Activated T-cell treated with anti-CD3 and anti-CD28 coated beads, Interleukin-2, amount 50 U/mL, for 1 hour (primary cell): ENCODE data around the gene EFNA1.
A peak's percentile ranks its signal among the peaks of the same experiment; 100 is the strongest.
"Not testable (repeated sequence)": the region's sequence is repeated elsewhere in the genome, so short reads cannot be mapped to it uniquely, and the experiment has no call there.

Experiments used
- DNase-seq: peaks from one replicate; pipeline ENCODE4 v3.0.0-alpha.2; 2020

EFNA1 gene

DNA sequence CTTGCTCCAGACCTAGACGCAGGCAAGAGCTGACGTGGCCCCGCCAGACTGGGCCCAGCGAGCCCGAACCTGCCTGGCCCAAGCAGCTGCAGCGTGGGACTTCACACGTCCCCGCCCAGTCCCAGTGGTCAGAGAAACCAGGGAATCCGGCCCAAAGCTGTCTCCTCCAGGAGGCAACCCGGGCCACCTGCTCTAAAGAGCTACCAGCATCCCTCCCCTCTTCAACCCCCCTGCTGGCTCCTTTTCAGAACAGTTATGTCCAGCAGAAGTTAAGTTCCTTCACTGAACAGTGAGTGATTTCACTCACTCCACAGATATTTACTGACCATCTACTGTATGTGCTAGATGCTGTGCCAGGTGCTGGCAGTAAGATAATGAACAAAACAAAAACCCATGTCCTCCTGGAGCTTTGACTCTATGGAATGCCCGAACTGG, 2.1 kb upstream of the EFNA1 start:
- DNase-seq = no peak

DNA sequence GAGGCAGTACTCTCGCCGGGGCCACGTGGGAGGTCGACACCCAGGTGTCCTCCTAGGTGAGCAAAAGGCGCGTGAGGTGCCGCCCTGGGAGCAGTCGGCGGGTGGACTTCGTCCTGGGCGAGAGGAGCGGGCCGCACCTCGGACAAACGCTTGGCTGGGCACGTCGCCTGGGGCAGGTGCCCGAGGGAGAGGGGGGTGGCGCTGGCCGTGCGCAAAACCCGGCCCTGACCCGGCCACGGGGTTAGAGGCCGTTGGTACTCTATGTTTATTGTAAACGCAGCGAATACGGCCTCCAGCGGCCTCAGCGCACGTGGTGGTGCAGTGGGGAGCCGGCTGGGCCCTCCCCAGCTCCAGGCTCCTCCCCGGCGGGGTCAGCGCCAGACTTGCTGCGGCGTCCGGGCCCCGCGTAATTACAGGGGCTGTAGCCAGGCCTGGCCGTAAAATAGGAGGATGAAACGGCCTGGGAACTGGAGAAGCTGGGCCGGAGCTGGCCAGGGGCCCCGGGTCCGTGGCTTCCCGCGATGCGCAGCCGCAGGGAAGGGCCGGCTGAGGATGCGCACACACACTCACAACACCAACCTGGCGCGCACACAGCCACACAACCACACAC, 1.6 kb upstream of the EFNA1 start:
- DNase-seq = no peak

GRCh38 chr1:155126556-155127104, 1.0 kb upstream of the EFNA1 start:
- DNase-seq = peak; percentile 36

- no peak for DNase-seq
These were observed 485 bp downstream of the EFNA1 start for GRCh38 chr1:155127967-155128754.

- no peak for DNase-seq
These were observed 1.2 kb downstream of the EFNA1 start for GRCh38 chr1:155128755-155129473.

GRCh38 chr1:155130272-155131006, 2.8 kb downstream of the EFNA1 start:
- DNase-seq = no peak

DNA sequence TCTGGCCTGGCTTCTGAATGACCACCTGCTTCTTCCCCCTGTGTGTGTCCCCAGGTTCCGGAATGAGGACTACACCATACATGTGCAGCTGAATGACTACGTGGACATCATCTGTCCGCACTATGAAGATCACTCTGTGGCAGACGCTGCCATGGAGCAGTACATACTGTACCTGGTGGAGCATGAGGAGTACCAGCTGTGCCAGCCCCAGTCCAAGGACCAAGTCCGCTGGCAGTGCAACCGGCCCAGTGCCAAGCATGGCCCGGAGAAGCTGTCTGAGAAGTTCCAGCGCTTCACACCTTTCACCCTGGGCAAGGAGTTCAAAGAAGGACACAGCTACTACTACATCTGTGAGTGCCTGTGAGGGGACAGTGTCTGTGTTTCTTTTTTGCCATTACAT, 3.6 kb downstream of the EFNA1 start:
- no peak for DNase-seq

GRCh38 chr1:155131856-155132255, 4.2 kb downstream of the EFNA1 start:
- DNase-seq = no peak

DNA sequence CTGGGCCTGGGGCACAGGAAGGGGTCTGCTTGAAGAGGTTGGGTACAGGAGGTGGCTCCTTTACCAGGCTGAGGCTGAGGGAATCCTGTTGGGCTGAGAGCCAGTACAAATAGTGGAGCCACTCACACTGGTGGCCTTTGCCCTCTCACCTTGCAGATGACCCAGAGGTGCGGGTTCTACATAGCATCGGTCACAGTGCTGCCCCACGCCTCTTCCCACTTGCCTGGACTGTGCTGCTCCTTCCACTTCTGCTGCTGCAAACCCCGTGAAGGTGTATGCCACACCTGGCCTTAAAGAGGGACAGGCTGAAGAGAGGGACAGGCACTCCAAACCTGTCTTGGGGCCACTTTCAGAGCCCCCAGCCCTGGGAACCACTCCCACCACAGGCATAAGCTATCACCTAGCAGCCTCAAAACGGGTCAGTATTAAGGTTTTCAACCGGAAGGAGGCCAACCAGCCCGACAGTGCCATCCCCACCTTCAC, 6.2 kb downstream of the EFNA1 start:
- no peak for DNase-seq

GRCh38 chr1:155134322-155134721, 6.6 kb downstream of the EFNA1 start:
- no peak for DNase-seq

DNA sequence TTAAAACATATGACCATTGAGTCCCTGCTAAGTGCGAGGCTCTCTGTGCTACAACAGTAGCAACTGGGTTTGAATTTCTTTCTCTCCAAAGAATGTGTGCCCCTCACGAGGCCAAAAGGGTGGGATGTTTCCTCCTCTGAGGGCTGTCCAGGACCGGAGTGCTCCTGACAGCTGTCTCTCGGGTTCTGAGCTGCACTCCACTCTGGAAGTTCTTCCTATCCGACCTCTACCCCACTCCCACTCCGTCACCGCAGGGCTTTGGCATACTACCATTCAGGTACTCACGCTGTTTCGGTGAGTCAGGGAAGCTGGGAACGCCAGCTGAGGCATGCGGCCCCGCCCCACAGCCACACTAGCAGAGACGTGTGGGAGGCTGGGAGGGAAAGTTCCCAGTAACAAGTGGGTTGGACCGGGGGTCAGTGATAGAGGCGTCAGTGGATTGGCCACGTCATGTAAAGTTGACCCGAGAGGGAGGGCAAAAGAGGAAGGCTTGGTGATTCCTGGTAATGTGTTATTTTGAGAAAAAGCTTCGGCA, 7.3 kb downstream of the EFNA1 start:
- DNase-seq = peak; percentile 55

- DNase-seq = peak; percentile 92
These were observed 7.8 kb downstream of the EFNA1 start, which contains the start of gene SLC50A1 for GRCh38 chr1:155135415-155136028. Gene SLC50A1, plus strand, starts transcription at chr1:155135852. Its CDS starts 60 bp downstream, at chr1:155135912.

DNA sequence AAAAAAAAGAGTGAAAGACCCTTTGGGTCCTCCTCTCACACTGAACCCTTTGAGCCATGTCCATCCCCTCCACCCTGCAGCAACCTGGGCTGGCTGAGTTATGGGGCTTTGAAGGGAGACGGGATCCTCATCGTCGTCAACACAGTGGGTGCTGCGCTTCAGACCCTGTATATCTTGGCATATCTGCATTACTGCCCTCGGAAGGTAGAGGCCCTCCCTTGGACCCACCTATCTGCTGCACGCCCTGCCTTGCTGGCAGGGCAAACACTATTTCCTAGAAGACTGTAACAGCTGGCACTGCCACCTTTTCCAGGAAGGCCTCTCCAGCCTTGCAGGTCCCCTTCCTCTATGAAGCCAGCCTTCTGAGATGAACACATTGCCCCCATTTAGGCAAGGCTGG, 9.1 kb downstream of the EFNA1 start:
- peak; percentile 40 for DNase-seq

- no peak for DNase-seq
These were observed 9.7 kb downstream of the EFNA1 start for GRCh38 chr1:155137154-155137949.

DNA sequence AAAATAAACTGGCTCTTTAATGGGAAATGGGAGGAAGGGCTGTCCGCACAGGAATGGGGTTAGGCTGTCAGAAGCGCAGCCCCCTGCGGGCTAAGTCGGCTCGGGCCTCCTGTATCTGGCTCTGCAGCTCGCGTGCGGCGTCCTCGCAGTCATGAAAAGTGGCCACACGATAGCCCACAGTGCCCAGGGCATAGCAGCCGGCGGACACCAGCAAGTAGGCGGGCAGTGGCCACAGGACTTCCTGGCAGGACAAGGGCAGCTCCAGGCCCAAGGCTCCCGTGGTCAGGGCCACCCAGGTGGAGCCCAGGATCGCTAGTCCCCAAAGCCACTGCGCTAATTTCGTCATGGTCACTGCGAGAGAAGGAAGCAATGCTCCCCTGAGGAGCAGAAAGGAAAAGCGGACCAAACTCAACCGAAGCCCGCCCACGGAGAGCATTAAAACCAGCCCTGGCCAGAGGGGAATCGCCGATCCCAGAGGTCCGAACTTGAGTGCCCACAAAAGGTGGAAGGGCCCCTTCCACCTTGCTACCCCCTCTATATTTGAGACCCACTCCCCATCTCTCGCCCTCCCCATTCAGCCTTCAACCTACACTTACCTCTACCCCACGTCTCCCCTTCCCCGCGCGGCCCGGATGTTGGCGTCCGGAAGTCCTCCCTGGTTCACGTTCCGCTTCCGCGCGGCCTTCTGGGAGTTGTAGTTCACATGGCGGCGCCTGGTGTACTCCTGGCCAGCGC, 12.4 kb downstream of the EFNA1 start, which contains the start of gene DPM3:
TSS of gene DPM3 (minus strand) at position 637 of the 735 bp plus-strand sequence. CDS start at position 346, 291 bp downstream.
- DNase-seq = peak; percentile 86

GRCh38 chr1:155140630-155140953, 12.9 kb downstream of the EFNA1 start:
- no peak for DNase-seq

DNA sequence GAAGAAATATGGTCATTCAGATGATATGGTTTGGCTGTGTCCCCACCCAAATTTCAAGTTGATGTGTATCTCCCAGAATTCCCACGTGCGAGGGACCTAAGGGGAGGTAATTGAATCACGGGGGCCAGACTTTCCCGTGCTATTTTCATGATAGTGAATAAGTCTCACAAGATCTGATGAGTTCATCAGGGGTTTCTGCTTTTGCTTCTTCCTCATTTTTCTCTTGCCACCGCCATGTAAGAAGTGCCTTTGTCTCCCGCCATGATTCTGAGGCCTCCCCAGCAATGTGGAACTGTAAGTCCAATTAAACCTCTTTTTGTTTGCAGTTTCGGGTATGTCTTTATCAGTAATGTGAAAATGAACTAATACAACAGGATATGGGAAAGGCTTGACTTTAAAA, 14.1 kb downstream of the EFNA1 start:
- no peak for DNase-seq

GRCh38 chr1:155145491-155145890, 17.8 kb downstream of the EFNA1 start:
- DNase-seq = no peak

GRCh38 chr1:155155996-155156643, 28.4 kb downstream of the EFNA1 start:
- not testable (repeated sequence) for DNase-seq

GRCh38 chr1:155158991-155159390, 31.3 kb downstream of the EFNA1 start:
- no peak for DNase-seq
